Adrenal gland (tissue), 5 donors: ENCODE measurements around the gene LMLN.

Experiments used
- CTCF ChIP-seq, 6 experiments: fragments of 450-650 bp in 4 of 6; fragments of 200-600 bp in 2 of 6; sonication (generic) in 1 of 6; IDR thresholded peaks; 1 replicate in 5 of 6; 2 replicates in 1 of 6; pipeline versions ENCODE4 v1.5.1 to v1.8.0; 2016 to 2021; ENCODE audit warnings: antibody characterized with exemption in 6 of 6, mild to moderate bottlenecking in 2 of 6, moderate library complexity in 1 of 6
- POLR2A ChIP-seq, 2 donors: fragments of 450-650 bp; IDR thresholded peaks; one replicate each; pipeline ENCODE4 v1.6.1; 2017; ENCODE audit warnings: antibody characterized with exemption in 2 of 2, mild to moderate bottlenecking in 2 of 2, moderate library complexity in 1 of 2
- donor health status: DM: no; HTN: no; CAD: no.

GRCh38 chr3:197958346-197958745 is 1.7 kb upstream of the LMLN start:
- no peak for TF ChIP-seq CTCF (IDR thresholded peaks at IDR 0.05)
- TF ChIP-seq POLR2A (IDR thresholded peaks at IDR 0.05): no peak
